Lung (tissue), 12 donors: Measurements from ENCODE around the gene SGPL1. TPM values are rescaled to one million over a fixed set of nuclear protein-coding genes. Genes with fewer than 3 reads are reported as not detected.

Experiments used
- ATAC-seq: fragments of 200-7000 bp; cut with Tn5 transposase; one replicate; pipeline ENCODE4 v1.9.1; 2020; ENCODE audit warnings: moderate number of reproducible peaks; ENCODE audit not compliant: insufficient read depth, low FRiP score
- DNase-seq, 3 donors: peaks; one replicate each; pipeline ENCODE4 v3.0.0-alpha.2; 2013 to 2017
- H3K27ac ChIP-seq, 2 donors: one replicate each; pipeline ENCODE4 v1.5.1; 2013; ENCODE audit warnings: mild to moderate bottlenecking in 2 of 2, moderate library complexity in 2 of 2, control low read depth in 1 of 2, inconsistent platforms in 1 of 2, low read depth in 1 of 2, low read length in 1 of 2
- H3K27me3 ChIP-seq, 3 donors: one replicate each; pipeline ENCODE4 v1.5.1; 2013; ENCODE audit warnings: low read length in 2 of 3; ENCODE audit not compliant: control insufficient read depth in 3 of 3, insufficient read depth in 3 of 3
- H3K36me3 ChIP-seq, 4 donors: one replicate each; pipeline ENCODE4 v1.5.1; 2013; ENCODE audit warnings: low read length in 4 of 4, mild to moderate bottlenecking in 1 of 4, moderate library complexity in 1 of 4; ENCODE audit not compliant: control insufficient read depth in 4 of 4, insufficient read depth in 4 of 4
- H3K4me1 ChIP-seq, 5 donors: one replicate each; pipeline ENCODE4 v1.5.1; 2013; ENCODE audit warnings: low read length in 5 of 5, mild to moderate bottlenecking in 2 of 5, moderate library complexity in 1 of 5; ENCODE audit not compliant: control insufficient read depth in 5 of 5, insufficient read depth in 5 of 5
- H3K4me3 ChIP-seq: one replicate; pipeline ENCODE4 v1.5.1; 2013; ENCODE audit warnings: mild to moderate bottlenecking, control low read depth, moderate library complexity
- H3K9ac ChIP-seq, 2 donors: one replicate each; pipeline ENCODE4 v1.5.1; 2013; ENCODE audit warnings: low read length in 2 of 2, control low read depth in 1 of 2; ENCODE audit not compliant: insufficient read depth in 1 of 2
- H3K9me3 ChIP-seq, 4 donors: one replicate each; pipeline ENCODE4 v1.5.1; 2013; ENCODE audit warnings: low read length in 3 of 4, mild to moderate bottlenecking in 1 of 4, moderate library complexity in 1 of 4; ENCODE audit not compliant: control insufficient read depth in 4 of 4, insufficient read depth in 3 of 4
- WGBS, 2 donors: extraction: QIAGEN DNeasy Blood & Tissue Kit; methylation state at CpG; one replicate each; pipeline ENCODE4 v1.1.7; 2013; 5-methylcytosine and 5-hydroxymethylcytosine counted together
- polyA plus RNA-seq, 2 donors: library from polyadenylated mRNA; stranded (reverse); fragments of 200-250 nt; gene quantifications; one replicate each; pipeline ENCODE4 v1.2.1, GENCODE V29; 2013
- total RNA-seq, 2 donors: library from RNA; depleted of rRNA in 1 of 2; stranded (reverse); fragments of >200 nt in 1 of 2; gene quantifications; one replicate each; pipeline ENCODE4 v1.2.1, GENCODE V29; 2014 to 2021
- TF ChIP-seq, protein P1 (sequence below): IDR thresholded peaks from 2 replicates; pipeline ENCODE4 v1.5.1; 2012; ENCODE audit warnings: mild to moderate bottlenecking; ENCODE audit errors: control extremely low read depth, extremely low read depth
- donor health status: control.
- donor health status: control.
- donor health status: Bipolar disorder and iron deficiency.
- donor health status: healthy.
- donor health status: DM: yes; HTN: yes; CAD: no.

Gene SGPL1
- total and polyA plus RNA-seq, 4 donors: 8.3 to 57.4 (median 30.8) TPM

DNA sequence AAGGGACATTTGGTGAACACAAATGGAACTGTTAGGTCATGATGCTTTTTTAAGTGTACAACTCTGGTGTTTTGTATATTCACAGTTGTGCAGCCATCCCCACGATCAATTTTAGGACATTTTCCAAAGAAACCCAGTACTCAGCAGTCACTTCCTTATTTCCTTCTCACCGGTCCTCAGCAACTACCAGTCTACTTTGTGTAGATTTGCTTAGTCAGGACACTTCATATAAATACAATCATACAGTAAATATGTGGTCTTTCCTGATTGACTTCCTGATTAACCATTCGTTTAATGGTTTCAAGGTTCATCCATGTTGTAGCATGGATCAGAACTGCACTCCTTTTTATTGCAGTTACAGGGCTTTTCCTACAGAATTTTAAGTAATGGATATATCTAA, 14.4 kb downstream of the SGPL1 start:
- no peak overlapping the region for H3K27ac ChIP-seq
- peaks cover 0 to 8% (median 4%) of the 10 kb centered on the region in 4 donors for H3K36me3 ChIP-seq
- DNase-seq (no peak), ATAC-seq (no peak)
- H3K9me3 ChIP-seq: no peaks in the 10 kb centered on the region
- TF ChIP-seq, protein P1, sequence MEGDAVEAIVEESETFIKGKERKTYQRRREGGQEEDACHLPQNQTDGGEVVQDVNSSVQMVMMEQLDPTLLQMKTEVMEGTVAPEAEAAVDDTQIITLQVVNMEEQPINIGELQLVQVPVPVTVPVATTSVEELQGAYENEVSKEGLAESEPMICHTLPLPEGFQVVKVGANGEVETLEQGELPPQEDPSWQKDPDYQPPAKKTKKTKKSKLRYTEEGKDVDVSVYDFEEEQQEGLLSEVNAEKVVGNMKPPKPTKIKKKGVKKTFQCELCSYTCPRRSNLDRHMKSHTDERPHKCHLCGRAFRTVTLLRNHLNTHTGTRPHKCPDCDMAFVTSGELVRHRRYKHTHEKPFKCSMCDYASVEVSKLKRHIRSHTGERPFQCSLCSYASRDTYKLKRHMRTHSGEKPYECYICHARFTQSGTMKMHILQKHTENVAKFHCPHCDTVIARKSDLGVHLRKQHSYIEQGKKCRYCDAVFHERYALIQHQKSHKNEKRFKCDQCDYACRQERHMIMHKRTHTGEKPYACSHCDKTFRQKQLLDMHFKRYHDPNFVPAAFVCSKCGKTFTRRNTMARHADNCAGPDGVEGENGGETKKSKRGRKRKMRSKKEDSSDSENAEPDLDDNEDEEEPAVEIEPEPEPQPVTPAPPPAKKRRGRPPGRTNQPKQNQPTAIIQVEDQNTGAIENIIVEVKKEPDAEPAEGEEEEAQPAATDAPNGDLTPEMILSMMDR: no peak
- peaks cover 0 to 35% (median 16%) of the 10 kb centered on the region in 5 donors for H3K4me1 ChIP-seq
- WGBS, 2 donors: 5 to 15% methylated on average over 3 of the region's 3 CpGs
- no peaks in the 10 kb centered on the region for H3K27me3 ChIP-seq
- H3K4me3 ChIP-seq: no peak overlapping the region
- H3K9ac ChIP-seq: no peak overlapping the region

DNA sequence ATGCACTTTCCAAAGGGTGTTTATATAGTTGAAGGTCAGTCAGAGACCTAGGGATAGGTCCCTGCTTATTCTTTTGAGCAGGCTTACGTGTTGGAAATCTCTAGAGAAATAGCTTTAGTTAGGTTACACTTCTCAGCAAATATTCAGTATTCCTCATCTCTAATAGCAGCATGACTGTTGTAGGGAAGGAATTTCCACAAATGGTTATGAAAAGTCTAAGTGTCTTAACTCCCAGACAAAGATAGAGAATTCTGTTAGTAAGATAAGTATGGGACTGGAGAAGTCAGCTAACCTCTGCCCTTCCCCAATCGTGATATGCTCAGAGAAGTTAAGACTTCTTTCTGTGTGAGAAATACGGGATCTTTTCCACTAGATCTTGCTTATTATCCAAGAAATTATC, 16.5 kb downstream of the SGPL1 start:
- peaks cover 2 to 39% (median 16%) of the 10 kb centered on the region in 5 donors for H3K4me1 ChIP-seq
- no peak overlapping the region for H3K27ac ChIP-seq
- 87 to 90% methylated on average over 3 of the region's 3 CpGs for WGBS, 2 donors
- no peak overlapping the region for H3K9ac ChIP-seq
- no peaks in the 10 kb centered on the region for H3K9me3 ChIP-seq
- DNase-seq (no peak), ATAC-seq (no peak)
- H3K4me3 ChIP-seq: no peak overlapping the region
- TF ChIP-seq, protein P1: no peak
- peaks cover 0 to 6% (median 2%) of the 10 kb centered on the region in 4 donors for H3K36me3 ChIP-seq
- no peaks in the 10 kb centered on the region for H3K27me3 ChIP-seq

DNA sequence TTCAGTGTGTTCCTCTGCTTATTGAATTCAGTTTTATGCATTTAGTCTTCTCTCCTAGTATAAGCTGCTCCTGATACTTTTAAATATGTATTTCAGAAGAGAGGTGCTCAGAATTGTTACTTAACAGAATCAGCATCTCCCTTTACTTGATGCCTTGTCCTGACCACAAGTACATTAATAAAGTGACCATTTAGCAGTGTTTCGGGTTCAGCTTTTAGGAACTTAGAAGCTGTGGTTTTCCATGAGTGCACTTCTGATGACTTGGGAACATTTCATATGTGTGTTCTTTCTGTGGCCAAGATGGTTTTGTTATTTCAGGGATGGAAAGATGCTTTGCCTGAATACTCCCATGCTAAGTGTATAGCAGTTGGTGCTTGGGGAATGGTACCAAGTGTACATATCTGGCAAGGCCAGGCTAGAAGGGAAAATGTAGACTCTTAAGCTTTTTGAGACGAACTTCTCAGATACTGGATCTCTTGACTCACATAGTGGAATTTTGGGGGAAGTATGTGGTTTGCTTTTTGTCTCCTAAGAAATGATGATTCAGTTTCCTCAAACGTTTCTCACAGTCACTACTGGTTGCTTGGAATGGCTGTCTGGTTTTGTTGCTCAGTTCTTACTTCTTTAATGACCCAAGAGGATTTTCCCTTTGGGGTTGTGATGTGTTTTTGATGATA, 17.2 kb downstream of the SGPL1 start:
- peaks cover 2 to 38% (median 16%) of the 10 kb centered on the region in 5 donors for H3K4me1 ChIP-seq
- H3K9ac ChIP-seq: no peak overlapping the region
- H3K4me3 ChIP-seq: no peak overlapping the region
- peaks cover 0 to 11% (median 2%) of the 10 kb centered on the region in 4 donors for H3K36me3 ChIP-seq
- DNase-seq (peak in 2 of 3 donors; percentile 45 to 52), ATAC-seq (peak; percentile 32)
- TF ChIP-seq, protein P1: no peak
- WGBS, 2 donors: 22 to 35% methylated on average over 3 of the region's 3 CpGs
- H3K9me3 ChIP-seq: peaks cover 0 to 3% (median 0%) of the 10 kb centered on the region in 4 donors
- H3K27me3 ChIP-seq: no peaks in the 10 kb centered on the region
- H3K27ac ChIP-seq: no peak overlapping the region

DNA sequence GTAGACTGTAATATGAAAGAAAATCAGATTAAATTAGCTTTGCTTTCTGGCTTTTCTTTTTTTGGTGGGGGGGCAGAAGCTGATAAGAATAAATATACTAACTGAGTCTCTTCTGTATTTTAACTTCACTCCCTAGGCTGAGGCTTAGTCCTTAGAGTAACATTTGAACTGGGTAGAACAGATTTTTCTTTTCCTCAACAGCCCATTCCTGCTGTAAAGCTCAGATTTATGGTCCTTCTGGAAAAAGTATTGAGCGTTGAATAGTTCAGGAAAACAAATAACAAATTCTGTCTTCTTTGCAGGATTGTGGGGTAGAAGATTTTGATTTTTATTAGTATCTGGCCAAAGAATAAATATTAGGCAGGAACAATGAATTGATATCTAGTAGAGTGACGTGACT, 17.9 kb downstream of the SGPL1 start:
- TF ChIP-seq, protein P1: no peak
- H3K9me3 ChIP-seq: peaks cover 0 to 3% (median 0%) of the 10 kb centered on the region in 4 donors
- peaks cover 0 to 11% (median 2%) of the 10 kb centered on the region in 4 donors for H3K36me3 ChIP-seq
- no peak overlapping the region for H3K9ac ChIP-seq
- peaks cover 2 to 38% (median 16%) of the 10 kb centered on the region in 5 donors for H3K4me1 ChIP-seq
- 81 to 84% methylated on average over 2 of the region's 2 CpGs for WGBS, 2 donors
- no peaks in the 10 kb centered on the region for H3K27me3 ChIP-seq
- peak in 2 of 3 donors; percentile 81 to 91 for DNase-seq
- H3K4me3 ChIP-seq: no peak overlapping the region
- H3K27ac ChIP-seq: no peak overlapping the region
- no peak for ATAC-seq
